ENCODE results near the gene FMN1. TPM values are rescaled to one million over a fixed set of nuclear protein-coding genes. Genes with fewer than 3 reads are reported as not detected.

FMN1 gene
- total and polyA plus RNA-seq, 2 of the 8 experiments (the other 6 are each of a cell fraction or from before 2014, with no cell fraction given): 0.27 to 3.7 TPM

DNA sequence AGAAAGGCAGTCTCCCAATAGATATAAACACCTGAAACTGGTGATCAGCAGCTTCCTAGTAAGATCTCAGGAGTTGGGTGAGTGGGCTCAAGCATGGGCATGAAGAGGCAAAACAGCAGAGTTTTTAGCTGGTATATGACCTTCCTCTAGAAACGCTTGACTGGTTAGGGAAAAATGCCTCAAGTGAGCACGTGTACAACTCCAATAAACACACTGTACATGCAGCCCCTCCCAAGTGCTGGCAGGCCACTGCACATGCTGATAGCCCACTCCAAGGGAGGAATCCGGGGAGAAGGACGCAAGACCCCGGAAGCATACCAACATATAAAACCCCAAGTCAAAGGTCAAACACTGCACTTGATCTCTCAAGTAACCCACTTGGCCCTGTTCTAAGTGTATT is 143.0 kb downstream of the FMN1 start:
- Histone ChIP-seq H3K9me3 (ENCODE audit: insufficient read depth in 2 of 2, low read depth in 1 of 2, low read length in 1 of 2) (peaks cover 26 to 31% of the 10 kb centered on the region in 2 experiments), H4K20me1 (replicated peaks in 1 of 2; ENCODE audit: control insufficient read depth in 1 of 2, insufficient read depth in 2 of 2, low read length in 2 of 2) (no peaks in the 10 kb centered on the region), H3K14ac (ENCODE audit: insufficient read length) (no peak overlapping the region), H4K91ac (replicated peaks; ENCODE audit: insufficient read length, low read length) (no peak overlapping the region), H2BK20ac (ENCODE audit: low read length) (no peak overlapping the region), H4K5ac (ENCODE audit: insufficient read length, low read depth, low read length) (no peak overlapping the region), H3K79me2 (ENCODE audit: control insufficient read depth in 1 of 2, insufficient read depth in 2 of 2, low read length in 2 of 2) (no peaks in the 10 kb centered on the region), H3K56ac (replicated peaks; ENCODE audit: insufficient read length, low read depth, low read length) (no peak overlapping the region), H2AK5ac (ENCODE audit: low read depth, low read length) (no peak overlapping the region), H3K18ac (ENCODE audit: extremely low read depth, low read length) (no peak overlapping the region), H3K23me2 (ENCODE audit: low read depth, low read length) (no peaks in the 10 kb centered on the region), H2BK5ac (ENCODE audit: low read depth, low read length) (no peak overlapping the region), H3K4me3 (ENCODE audit: extremely low read depth in 1 of 4, insufficient read depth in 2 of 4, low read depth in 3 of 4, low read length in 4 of 4) (no peak overlapping the region), H3K27ac (ENCODE audit: low read depth, low read length) (no peak overlapping the region), H3K4me2 (ENCODE audit: insufficient read depth in 1 of 2, low read depth in 2 of 2, low read length in 2 of 2) (no peak overlapping the region), H3K23ac (ENCODE audit: insufficient read length) (no peak overlapping the region), H2BK12ac (ENCODE audit: low read depth, low read length) (no peak overlapping the region), H3K79me1 (ENCODE audit: low read depth, low read length) (no peaks in the 10 kb centered on the region), H3K4ac (replicated peaks; ENCODE audit: insufficient read length, low read depth, low read length) (no peak overlapping the region), H3K36me3 (ENCODE audit: control insufficient read depth in 2 of 4, insufficient read depth in 4 of 4, low read length in 3 of 4) (no peaks in the 10 kb centered on the region; a peak in 1 of 8 replicates), H2AFZ (ENCODE audit: low read length) (no peak overlapping the region), H2BK120ac (replicated peaks; ENCODE audit: low read depth, low read length) (no peak overlapping the region), H3K27me3 (replicated peaks in 1 of 4; ENCODE audit: control insufficient read depth in 3 of 4, extremely low read depth in 1 of 4, insufficient read depth in 3 of 4, low read length in 3 of 4) (no peaks in the 10 kb centered on the region), H4K8ac (ENCODE audit: extremely low read depth, insufficient read depth, low read length) (no peak overlapping the region), H3K9ac (replicated peaks in 1 of 4; ENCODE audit: extremely low read depth in 1 of 4, low read depth in 3 of 4, low read length in 3 of 4) (no peak overlapping the region), H2BK15ac (ENCODE audit: low read length) (no peak overlapping the region), H3K4me1 (replicated peaks in 1 of 4; ENCODE audit: control insufficient read depth in 3 of 4, insufficient read depth in 4 of 4, low read length in 3 of 4) (no peaks in the 10 kb centered on the region)
- FAIRE-seq (no peak), DNase-seq (ENCODE audit: low read depth in 1 of 2, low spot score in 2 of 2) (no peak)
- WGBS, 2 experiments (ENCODE audit: extremely low coverage in 1 of 2, insufficient coverage in 1 of 2, insufficient read length in 1 of 2, insufficient replicate concordance in 2 of 2, low coverage in 1 of 2, low lambda C conversion rate in 2 of 2, missing lambda C conversion rate in 1 of 2): 79% methylated on average over 5 of the region's 5 CpGs; no CpG with 5 or more reads in 1 of the 2 experiments
- CTCF ChIA-PET (ENCODE audit: partially characterized antibody): no interaction called here
- TF ChIP-seq FOSL1 (IDR thresholded peaks at IDR 0.05; ENCODE audit: insufficient read depth, low read depth, low read length): no peak
- TF ChIP-seq GABPA (IDR thresholded peaks at IDR 0.05; ENCODE audit: borderline replicate concordance, insufficient read depth, low read length): no peak
- no peak for TF ChIP-seq POLR2AphosphoS5 (IDR thresholded peaks at IDR 0.05; ENCODE audit: low read depth, low read length)
- no peak for TF ChIP-seq PHF8 (conservative IDR thresholded peaks at IDR 0.05; ENCODE audit: low read depth, low read length)
- no peak for TF ChIP-seq CHD2 (IDR thresholded peaks at IDR 0.05; ENCODE audit: low read length)
- no peak for TF ChIP-seq NRF1 (IDR thresholded peaks at IDR 0.05; ENCODE audit: low read depth, low read length)
- POLR2A ChIA-PET (ENCODE audit: partially characterized antibody): interaction anchor here (1.7 kb wide), 1 partner anchor 17 kb away, joined by 4 read pairs; no protein-coding TSS in a partner anchor
